GM19467 (cell line): ENCODE results near the gene RNGTT.
"Not testable (repeated sequence)": the region's sequence is repeated elsewhere in the genome, so short reads cannot be mapped to it uniquely, and the experiment has no call there.

Source experiments
- ATAC-seq: cut with Tn5 transposase; IDR thresholded peaks from one replicate; pipeline ENCODE4 v1.9.1; 2021; ENCODE audit warnings: mild to moderate bottlenecking, moderate library complexity; ENCODE audit not compliant: unreplicated experiment

Gene RNGTT

GRCh38 chr6:88963139-88964090 lies at the start of gene RNGTT:
TSS of gene RNGTT (minus strand) at chr6:88963618. CDS start at chr6:88963409, 209 bp downstream.
- ATAC-seq = peak; percentile 98

DNA sequence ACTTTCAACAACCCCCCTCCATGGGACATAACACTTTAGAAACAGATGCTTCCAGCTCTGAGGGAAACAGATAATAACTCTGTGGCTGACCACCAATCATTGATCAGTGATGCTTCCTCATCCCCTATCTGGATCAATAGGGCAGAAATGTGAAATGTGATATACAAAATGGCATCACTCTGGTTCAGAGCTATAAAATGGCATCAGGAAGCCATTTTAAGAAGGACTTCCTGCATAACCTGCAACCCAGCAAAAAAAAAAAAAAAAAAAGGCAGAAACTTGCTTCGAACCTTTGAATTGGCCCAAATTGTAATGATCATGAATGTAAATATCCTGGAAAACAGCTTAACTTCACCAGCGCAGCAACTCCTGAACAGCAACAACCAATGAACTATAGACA lies 48.0 kb upstream of the RNGTT start:
- ATAC-seq = no peak

DNA sequence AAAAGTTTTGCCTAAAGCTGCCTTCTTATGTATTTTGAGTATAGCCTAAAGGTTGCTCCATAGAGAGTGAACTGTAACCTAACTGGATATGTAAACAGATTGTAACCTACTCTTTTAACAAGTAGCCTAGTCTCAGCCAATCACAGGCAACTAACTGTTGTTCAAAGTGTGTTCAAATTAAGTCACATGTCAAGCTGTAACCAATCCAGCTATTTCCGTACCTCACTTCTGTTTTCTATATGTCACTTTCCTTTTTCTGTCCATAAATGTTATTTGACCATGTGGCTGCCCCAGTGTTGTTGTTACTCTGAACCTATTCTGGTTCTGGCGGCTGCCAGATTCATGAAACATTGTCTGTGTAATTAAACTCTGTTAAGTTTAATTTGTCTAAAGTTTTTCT lies 47.4 kb upstream of the RNGTT start:
- ATAC-seq = no peak

DNA sequence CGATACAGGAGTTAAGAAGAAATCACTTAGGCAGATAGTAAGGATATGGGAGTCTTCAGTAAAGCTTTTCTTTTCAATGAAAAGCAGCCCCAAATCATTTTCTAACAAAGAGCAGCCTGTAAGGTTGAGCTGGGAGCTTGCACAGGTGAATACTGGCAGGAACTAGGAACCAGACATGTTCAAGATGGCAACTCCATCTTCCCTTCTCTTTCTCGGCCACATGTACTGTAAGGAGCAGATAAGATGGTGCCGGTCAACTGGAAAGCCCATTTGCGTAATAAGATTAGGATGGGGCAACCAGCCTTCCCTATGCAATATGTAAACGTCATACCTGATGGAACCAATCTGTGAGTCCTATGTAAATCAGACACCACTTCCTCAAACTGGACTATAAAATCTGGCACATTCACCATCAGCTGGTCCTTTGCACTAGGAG lies 46.2 kb upstream of the RNGTT start:
- no peak for ATAC-seq

- ATAC-seq = no peak
Measured at GRCh38 chr6:89008815-89009374, 45.5 kb upstream of the RNGTT start.

- no peak for ATAC-seq
Measured at GRCh38 chr6:89008001-89008814, 44.8 kb upstream of the RNGTT start.

DNA sequence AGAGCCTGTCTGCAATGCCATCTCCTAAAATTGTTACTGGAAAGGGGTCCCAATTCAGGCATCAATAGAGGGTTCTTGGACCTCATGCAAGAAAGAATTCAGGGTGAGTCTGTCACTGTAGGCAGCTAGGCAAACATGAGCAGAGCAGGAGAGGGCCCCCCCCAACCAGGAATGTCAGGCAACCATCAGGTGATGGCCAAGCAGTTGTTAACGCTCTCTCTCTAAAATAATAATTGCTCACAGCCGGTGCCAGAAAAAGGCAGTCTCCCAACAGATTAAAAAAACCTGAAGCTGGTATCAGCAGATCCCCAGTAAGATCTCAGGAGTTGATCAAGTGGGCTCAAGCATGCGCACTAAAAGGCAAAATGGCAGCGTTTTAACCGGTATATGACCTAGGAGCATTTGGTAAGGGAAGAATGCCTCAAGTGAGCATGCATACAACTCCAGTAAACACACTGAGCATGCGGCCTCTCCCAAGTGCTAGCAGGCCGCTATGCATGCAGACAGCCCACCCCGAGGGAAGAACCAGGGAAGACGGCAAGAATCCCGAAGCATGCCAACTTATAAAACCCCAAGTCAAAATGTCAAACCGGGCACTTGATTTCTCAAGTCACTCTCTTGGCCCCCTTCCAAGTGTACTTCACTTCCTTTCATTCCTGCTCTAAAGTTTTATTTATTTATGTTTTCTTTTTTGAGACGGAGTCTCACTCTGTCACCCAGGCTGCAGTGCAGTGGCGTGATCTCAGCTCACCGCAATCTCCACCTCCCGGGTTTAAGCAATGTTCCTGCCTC lies 44.0 kb upstream of the RNGTT start:
- ATAC-seq = no peak

- no peak for ATAC-seq
Measured at GRCh38 chr6:89002523-89002922, 39.1 kb upstream of the RNGTT start.

GRCh38 chr6:88997327-88997726 lies 33.9 kb upstream of the RNGTT start:
- no peak for ATAC-seq

DNA sequence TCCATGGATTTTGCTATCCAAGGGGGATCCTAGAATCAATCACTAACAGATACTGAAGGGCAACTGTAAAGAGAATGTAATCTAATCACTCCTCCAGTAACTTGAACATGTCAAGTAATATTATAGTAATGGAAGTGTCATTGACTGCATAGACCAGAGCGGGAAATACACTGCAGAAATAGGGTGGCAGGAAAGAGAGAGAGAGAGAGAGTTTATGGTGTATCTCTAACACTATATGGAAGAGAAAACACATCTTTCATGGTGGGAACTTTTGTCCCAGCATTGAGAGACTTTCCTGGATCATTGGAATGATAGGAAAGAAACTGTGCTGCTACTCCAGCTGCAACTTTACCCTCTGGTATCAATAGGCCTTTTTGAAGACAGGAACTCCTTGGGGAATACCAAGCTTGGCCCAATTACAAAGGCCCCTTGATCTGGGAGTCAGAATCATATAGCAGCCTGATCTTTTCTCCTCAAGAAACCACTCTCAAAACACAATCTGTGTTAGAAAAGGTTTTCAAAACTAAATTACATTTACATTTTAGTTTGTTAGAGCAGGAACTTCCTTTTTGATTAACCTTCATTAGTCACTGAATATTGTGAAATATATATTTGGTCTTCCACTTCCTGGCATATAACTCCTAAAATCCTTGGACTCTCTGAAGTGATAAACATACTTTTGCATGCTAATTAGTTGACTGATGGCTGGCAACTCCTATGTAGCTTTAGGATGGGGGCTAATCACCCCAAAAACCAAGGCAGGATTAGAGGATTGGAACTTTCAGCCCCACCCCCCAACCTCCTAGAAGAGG lies 29.5 kb upstream of the RNGTT start:
- ATAC-seq = no peak

DNA sequence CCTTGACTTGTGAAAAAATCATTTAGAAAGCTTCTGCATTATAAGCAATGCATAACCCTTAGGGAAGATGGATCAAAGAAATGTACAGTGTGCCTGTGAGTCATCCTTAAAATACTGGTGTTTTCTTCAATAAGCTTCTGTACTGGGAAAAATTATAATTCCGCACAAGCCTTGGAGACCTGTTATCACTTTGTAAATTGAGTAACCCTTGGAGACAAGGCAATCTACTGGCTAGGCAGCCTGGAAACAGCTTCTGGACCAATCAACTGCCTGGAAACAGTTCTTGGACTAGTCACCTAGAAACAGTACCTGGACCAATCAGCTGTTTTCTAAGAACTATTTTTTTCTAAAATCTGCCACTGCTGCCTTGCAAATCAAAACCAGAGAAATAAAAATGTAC lies 25.8 kb upstream of the RNGTT start:
- ATAC-seq = no peak

- ATAC-seq = no peak
Measured at GRCh38 chr6:88987922-88988321, 24.5 kb upstream of the RNGTT start.

DNA sequence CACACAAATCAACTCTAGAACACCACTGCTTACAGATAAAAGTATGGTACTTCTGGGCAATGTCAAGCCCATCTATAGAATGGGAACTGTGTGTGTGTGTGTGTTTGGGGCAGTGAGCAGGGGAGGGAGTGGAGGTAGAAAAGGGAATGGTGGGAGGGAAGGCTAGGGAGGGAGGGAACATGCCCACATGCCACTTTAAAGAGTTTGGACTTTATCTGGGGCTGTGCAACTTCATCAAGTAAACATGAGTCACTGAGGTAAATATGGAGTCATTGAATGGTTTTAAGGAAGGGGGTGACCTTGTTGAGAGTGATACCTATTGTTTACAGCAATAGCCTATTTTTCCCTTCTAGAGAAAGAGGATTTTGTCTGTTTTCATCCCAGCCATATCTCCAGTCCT lies 22.5 kb upstream of the RNGTT start:
- no peak for ATAC-seq

- no peak for ATAC-seq
Measured at GRCh38 chr6:88984606-88985005, 21.2 kb upstream of the RNGTT start.

DNA sequence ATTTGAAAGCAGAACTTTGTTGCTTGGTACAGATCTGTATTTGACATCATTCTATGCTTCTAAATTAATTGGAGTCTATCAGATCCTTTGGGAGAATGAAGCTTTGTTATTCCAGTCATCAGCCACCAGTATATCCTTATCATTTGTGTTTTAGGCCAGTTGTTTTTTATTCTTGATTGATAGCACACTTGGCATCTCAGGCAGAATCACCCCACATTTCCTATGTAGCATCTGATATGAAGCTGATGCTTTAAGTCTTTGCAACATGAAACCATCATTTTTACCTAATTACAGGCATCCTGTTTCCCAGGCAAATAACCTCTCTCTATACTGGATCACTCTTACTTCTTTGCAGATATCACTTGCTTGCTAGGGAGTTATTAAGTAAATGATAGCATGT lies 20.7 kb upstream of the RNGTT start:
- ATAC-seq = no peak

DNA sequence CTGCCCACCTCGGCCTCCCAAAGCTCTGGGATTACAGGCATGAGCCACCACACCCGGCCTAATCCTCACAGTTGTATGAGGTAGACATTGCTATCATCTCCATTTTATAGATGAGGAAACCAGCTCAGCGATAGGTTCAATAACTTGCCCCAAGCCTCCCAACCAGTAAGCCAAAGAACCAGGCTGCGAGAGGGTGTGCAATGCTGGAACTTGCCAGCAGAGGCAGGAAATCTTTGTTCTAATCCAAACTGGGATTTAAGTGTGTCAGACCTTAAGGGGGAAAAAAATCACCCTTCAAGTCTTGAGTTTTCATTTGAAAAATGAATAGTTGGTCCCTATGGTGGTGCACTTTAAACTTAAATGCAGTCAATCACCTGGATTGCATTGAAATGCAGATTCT lies 20.1 kb upstream of the RNGTT start:
- ATAC-seq = no peak

DNA sequence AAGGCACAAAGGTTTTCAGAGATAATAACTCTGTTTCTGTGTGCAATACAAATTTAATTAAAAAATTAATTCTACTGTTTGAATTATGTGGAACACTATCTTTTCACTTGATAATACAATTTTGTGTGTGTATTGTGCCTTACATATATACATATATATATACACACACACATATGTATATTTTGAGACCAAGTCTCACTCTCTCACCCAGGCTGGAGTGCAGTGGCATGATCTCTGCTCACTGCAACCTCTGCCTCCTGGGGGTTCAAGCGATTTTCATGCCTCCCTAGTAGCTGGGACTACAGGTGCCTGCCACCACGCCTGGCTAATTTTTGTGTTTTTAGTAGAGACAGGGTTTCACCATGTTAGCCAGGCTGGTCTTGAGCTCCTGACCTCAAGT lies 19.7 kb upstream of the RNGTT start:
- not testable (repeated sequence) for ATAC-seq

GRCh38 chr6:88982720-88983119 lies 19.3 kb upstream of the RNGTT start:
- no peak for ATAC-seq

- ATAC-seq = no peak
Measured at GRCh38 chr6:88975369-88975768, 12.0 kb upstream of the RNGTT start.
